Epithelial cell of alveolus of lung (primary cell): ENCODE data around the gene MARS2. TPM values are rescaled to one million over a fixed set of nuclear protein-coding genes. Genes with fewer than 3 reads are reported as not detected.

Source experiments
- total RNA-seq: library from RNA; depleted of rRNA; stranded (reverse); fragments of >200 nt; gene quantifications from 2 replicates; pipeline ENCODE4 v1.2.1, GENCODE V29; 2015

The MARS2 gene
- 4.7 and 5.4 TPM in 2 replicates for total RNA-seq

DNA sequence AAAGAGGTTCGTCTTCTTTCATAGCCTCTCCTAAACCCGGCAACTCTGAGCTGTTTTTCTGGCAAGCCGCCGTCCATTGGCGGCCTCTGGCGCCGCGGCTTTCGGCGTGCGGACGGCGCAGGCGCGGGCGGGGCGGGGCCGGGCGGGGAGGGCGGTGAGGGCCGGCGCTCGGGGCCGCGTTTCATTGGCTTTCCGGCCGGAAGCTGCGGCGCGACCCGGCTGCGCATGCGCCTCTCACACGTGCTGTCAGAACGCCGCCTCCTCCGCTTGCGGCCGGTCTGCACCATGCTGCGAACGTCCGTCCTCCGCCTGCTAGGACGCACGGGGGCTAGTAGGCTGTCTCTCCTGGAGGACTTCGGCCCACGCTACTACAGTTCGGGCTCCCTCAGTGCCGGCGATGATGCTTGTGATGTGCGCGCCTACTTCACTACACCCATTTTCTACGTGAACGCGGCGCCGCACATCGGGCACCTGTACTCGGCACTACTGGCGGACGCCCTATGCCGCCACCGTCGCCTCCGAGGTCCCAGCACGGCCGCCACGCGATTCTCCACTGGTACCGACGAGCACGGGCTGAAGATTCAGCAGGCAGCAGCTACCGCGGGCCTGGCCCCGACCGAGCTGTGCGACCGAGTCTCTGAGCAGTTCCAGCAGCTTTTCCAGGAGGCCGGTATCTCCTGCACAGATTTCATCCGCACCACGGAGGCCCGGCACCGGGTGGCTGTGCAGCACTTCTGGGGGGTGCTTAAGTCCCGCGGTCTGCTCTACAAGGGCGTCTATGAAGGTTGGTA, at the start of gene MARS2:
MARS2 (plus strand) TSS at position 249 of the 791 bp plus-strand sequence; CDS start at position 286, 37 bp downstream.

DNA sequence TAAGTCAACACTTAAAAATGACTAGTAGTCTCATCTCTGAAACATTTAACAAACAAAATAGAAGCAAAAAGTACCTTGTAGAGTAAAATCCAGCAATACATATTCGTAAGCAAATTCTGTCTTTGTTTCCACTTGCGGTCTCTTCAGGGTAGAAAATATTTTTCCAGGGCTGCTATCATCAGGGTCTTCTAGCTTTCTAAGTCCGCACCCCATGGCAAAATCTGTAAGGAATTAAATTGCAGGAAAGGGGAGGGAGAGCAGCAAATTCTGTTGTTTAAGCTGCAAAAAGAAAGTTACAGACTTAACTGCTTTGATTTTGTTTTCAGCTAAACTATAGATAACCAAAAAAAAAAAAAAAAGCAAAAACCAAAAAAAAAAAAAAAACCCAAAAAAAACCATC, 29.9 kb upstream of the MARS2 start, which contains the start of gene RFTN2:
RFTN2 (minus strand) TSS at position 342 of the 400 bp plus-strand sequence; CDS start at position 213, 129 bp downstream.

Other genes starting within 250 kb of the MARS2 start
- gene HSPD1, start 205.5 kb upstream of the MARS2 start, total RNA-seq, result 177 and 187 TPM in 2 replicates
- 113 and 122 TPM in 2 replicates for gene HSPE1, start 205.0 kb upstream of the MARS2 start, total RNA-seq
- gene MOB4, start 189.3 kb upstream of the MARS2 start, total RNA-seq, result 29.7 and 34.1 TPM in 2 replicates
- gene RFTN2, start 29.8 kb upstream of the MARS2 start, total RNA-seq, result 4.5 and 11.9 TPM in 2 replicates
- 0.08 TPM in 1 of 2 replicates, not detected in the other for gene BOLL, start 80.0 kb downstream of the MARS2 start, total RNA-seq
- gene PLCL1, start 99.2 kb downstream of the MARS2 start, total RNA-seq, result 0.65 and 0.88 TPM in 2 replicates